GM20000 (cell line): Measurements from ENCODE around the gene TRMT1.
A peak's percentile ranks its signal among the peaks of the same experiment; 100 is the strongest.

Experiments used
- DNase-seq: peaks from one replicate; pipeline ENCODE4 v3.0.0; 2012; ENCODE audit warnings: low spot score
- TF ChIP-seq, protein P1 (sequence below): IDR thresholded peaks from 2 replicates; pipeline ENCODE4 v1.5.1; 2012; ENCODE audit warnings: mild to moderate bottlenecking, control low read depth; ENCODE audit errors: extremely low read depth, missing control alignments

The TRMT1 gene

DNA sequence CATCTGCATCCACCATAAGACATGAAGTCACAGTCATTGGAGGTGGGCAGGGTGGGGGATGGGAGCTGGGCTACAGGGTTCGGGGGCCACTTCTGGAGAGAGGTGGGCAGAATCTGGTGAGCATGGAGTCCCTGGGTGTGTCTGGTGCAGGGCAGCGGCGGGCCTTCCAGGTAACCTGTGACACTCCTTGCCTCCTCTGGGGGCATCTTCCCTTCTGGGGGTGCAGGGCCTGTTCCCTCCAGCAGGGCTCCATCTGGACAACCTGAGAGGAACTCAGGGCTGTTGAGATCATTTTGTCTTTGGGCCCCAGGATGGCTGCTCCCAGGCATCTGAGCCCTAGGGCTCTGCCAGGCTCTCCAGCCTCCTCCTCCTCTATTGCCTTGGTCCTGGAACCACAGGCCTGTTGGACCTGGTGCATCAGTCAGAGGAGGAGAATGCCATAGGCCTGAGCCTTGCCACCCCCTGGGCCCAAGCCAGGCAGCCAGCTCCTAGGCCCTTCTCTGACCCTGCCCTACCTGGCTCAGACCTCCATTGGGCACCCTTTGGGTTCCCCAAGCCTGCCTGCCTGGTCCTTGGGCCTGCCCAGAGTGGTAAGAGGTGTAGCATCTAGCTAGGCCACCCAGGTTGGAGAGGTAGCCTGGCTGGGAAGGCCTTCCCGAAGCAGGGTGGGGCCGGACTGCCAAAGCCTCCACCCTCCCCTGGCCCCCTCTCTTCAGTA lies 27.2 kb downstream of the TRMT1 start:
- no peak for DNase-seq
- TF ChIP-seq, protein P1, sequence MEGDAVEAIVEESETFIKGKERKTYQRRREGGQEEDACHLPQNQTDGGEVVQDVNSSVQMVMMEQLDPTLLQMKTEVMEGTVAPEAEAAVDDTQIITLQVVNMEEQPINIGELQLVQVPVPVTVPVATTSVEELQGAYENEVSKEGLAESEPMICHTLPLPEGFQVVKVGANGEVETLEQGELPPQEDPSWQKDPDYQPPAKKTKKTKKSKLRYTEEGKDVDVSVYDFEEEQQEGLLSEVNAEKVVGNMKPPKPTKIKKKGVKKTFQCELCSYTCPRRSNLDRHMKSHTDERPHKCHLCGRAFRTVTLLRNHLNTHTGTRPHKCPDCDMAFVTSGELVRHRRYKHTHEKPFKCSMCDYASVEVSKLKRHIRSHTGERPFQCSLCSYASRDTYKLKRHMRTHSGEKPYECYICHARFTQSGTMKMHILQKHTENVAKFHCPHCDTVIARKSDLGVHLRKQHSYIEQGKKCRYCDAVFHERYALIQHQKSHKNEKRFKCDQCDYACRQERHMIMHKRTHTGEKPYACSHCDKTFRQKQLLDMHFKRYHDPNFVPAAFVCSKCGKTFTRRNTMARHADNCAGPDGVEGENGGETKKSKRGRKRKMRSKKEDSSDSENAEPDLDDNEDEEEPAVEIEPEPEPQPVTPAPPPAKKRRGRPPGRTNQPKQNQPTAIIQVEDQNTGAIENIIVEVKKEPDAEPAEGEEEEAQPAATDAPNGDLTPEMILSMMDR = peak; percentile 14

DNA sequence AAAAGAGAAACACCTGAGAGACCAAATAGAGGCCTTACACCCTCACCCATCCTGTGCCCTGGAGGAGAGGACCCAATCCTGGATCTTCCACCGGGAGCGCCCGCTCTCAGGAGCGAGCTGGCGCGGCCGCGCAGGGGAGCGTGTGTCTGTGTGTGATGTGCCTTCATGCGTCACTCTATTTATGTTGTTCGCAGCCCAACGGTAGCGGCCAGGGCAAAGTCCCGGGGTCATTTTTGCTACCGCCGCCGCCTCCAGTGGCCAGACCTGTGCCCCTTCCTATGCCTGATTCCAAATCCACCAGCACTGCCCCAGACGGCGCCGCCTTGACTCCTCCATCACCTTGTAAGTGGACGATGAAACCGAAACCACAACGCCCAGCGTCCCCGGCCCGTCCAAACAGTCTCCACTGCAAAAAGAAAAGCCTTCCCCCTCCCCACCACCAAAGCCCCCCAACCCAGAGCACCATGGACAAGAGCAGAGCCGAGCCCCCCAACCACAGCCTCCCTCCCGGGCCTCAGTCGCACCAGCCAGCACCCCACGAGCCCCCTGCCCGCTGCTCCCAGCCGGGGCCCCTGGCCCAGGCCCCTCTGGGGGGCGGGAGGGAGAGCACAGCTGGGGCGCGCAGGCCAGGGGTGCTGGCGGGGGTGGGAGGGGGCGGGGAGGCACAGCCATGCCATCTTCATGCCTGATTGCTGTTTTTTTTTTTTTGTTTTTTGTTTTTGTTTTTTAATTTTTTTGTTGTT lies 28.6 kb downstream of the TRMT1 start:
- no peak for DNase-seq
- TF ChIP-seq, protein P1 = no peak

DNA sequence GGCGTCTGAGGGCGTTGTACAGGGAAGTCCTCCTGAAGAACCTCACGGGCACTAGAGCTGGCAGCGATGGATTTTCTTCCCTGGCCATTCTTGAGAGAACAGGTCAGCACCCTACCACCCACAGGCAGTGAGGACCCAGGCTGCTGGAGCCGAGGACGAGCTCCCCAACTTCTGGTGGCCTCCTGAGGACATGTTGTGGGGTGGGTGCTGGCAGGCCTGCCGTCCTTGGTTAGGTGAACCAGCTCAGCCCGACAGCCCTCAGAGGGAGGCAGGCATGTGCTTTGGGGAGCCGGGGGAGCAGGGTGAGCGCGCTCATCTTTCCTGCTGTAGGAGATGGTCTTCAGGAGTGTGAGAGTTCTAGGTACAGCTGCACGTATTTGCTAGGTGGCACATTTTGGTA lies 29.2 kb downstream of the TRMT1 start:
- TF ChIP-seq, protein P1 = no peak

DNA sequence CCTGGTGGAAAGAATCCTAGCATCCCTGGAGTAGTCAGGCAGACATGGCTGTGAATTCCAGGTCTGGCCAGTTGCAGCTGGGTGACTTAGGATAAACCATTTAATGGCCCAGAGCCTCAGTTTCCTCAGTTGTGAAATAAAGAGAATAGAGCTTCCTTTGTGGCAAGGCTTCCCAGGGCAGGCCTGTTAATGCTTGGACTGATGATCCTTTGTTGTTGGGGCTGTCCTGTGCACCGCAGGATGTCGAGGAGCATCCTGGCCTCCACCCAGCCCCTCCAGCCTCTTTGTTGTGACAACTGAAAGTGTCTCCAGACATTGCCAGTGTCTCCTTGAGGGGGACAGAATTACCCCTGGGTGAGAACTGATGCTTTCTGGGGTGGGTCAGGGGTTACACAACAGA lies 30.2 kb downstream of the TRMT1 start:
- DNase-seq = no peak
- TF ChIP-seq, protein P1 = no peak

More for the DNA sequence above, 29.2 kb downstream of the TRMT1 start:
- DNase-seq = no peak

DNA sequence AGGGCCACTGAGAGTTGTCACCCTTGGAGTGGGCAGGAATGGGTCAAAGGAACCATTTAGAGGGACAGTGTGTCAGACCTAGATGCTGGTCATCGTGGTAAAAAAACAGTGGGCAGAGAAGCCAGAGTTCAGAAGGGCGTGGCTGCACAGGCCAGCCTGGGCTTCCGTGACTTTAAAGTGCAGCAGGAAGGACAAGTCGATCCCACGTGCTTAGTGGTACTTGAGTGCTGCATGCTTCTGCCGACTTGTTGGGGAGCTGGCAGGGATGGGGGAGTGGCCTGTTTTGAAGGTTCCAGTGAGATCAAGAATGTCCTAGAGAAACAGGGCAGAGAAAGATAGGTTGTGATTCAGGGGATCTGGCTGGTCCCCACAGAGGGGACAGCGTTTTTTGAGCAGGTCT lies 30.9 kb downstream of the TRMT1 start:
- TF ChIP-seq, protein P1 = no peak

DNA sequence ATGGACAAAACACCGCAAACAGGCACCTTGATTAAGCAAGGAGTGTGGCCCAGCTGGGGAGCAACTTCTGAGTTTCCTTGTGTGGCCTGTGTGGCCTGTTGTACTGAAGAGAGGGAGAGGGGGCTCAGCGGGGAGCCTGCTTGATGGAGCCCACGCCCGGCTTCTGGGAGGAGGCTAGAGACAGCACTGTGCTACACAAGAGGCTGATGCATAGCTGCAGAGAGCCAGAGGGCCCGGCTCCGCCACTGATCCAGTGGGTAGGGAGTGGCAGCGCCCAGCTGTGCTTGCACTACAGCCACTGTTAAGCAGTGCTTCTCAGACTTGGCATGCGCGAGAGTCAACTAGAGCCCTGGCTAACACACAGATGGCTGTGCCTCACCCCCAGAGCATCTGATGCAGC lies 32.9 kb downstream of the TRMT1 start:
- TF ChIP-seq, protein P1 = no peak
- DNase-seq = no peak

More for the DNA sequence above, 30.9 kb downstream of the TRMT1 start:
- DNase-seq = no peak

DNA sequence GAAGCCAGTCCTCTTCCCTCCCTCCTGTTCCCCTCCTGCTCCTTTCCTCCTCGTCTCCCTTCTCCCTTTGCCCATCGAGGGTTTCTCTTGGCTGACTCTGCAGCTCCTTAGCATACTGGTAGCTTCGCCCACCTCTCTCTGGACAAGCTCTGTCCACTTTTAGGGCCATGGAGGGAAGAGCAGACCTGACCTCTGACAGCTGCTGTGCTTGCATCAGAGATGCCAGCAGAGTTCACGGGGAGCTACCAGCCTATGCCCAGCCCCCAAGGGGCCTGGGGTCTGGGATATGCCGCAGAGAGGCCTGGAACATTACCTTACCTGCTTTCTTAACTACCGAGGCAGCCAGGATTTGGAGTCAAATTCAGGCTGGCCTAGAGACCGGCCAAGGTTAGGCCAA lies 33.5 kb downstream of the TRMT1 start:
- TF ChIP-seq, protein P1 = no peak
- DNase-seq = no peak
